Neuronal stem cell (in vitro differentiated cells): ENCODE measurements around the gene DGKB.

Experiments used
- DNase-seq: peaks from one replicate; pipeline ENCODE4 v3.0.0-alpha.2; 2013; ENCODE audit warnings: low spot score
- H2AFZ ChIP-seq: one replicate; pipeline ENCODE4 v1.6.1; 2013; ENCODE audit warnings: mild to moderate bottlenecking, low read length, inconsistent platforms
- H2AK5ac ChIP-seq: 2 replicates; pipeline ENCODE4 v1.6.1; 2013; ENCODE audit warnings: low read depth, mild to moderate bottlenecking, inconsistent platforms, low read length, moderate library complexity, mixed read lengths
- H2BK120ac ChIP-seq: 2 replicates; pipeline ENCODE4 v1.6.1; 2013; ENCODE audit warnings: low read depth, mild to moderate bottlenecking, inconsistent platforms, low read length, moderate library complexity, mixed read lengths
- H2BK12ac ChIP-seq: one replicate; pipeline ENCODE4 v1.6.1; 2013; ENCODE audit warnings: low read length, inconsistent platforms
- H2BK15ac ChIP-seq: 2 replicates; pipeline ENCODE4 v1.6.1; 2013; ENCODE audit warnings: mild to moderate bottlenecking, low read length, inconsistent platforms, mixed read lengths
- H2BK5ac ChIP-seq: one replicate; pipeline ENCODE4 v1.6.1; 2013; ENCODE audit warnings: inconsistent platforms, mild to moderate bottlenecking, low read length, moderate library complexity
- H3K14ac ChIP-seq: one replicate; pipeline ENCODE4 v1.6.1; 2013; ENCODE audit warnings: low read length, inconsistent platforms
- H3K18ac ChIP-seq: 2 replicates; pipeline ENCODE4 v1.6.1; 2013; ENCODE audit warnings: low read length, inconsistent platforms
- H3K23ac ChIP-seq: 2 replicates; pipeline ENCODE4 v1.6.1; 2013; ENCODE audit warnings: low read depth, mild to moderate bottlenecking, mixed read lengths, low read length, inconsistent platforms; ENCODE audit not compliant: poor library complexity
- H3K27ac ChIP-seq: replicated peaks from 3 replicates; pipeline ENCODE4 v1.5.1; 2013; ENCODE audit warnings: low read length, inconsistent platforms
- H3K27me3 ChIP-seq, 3 experiments: 2 replicates each; pipeline ENCODE4 v1.6.1; 2013; ENCODE audit warnings: low read length in 3 of 3, mild to moderate bottlenecking in 2 of 3, inconsistent platforms in 1 of 3, low read depth in 1 of 3, mixed read lengths in 1 of 3, moderate library complexity in 1 of 3; ENCODE audit not compliant: control insufficient read depth in 3 of 3, insufficient read depth in 3 of 3
- H3K36me3 ChIP-seq, 2 donors: replicated peaks in 1 of 2; 2 replicates each; pipeline ENCODE4 v1.6.1; 2013; ENCODE audit warnings: low read length in 2 of 2; ENCODE audit not compliant: control insufficient read depth in 2 of 2, insufficient read depth in 2 of 2
- H3K4ac ChIP-seq: 2 replicates; pipeline ENCODE4 v1.6.1; 2013; ENCODE audit warnings: inconsistent platforms, mild to moderate bottlenecking, low read length, moderate library complexity
- H3K4me1 ChIP-seq, 2 donors: 1 replicate in 1 of 2; 2 replicates in 1 of 2; pipeline ENCODE4 v1.6.1; 2013; ENCODE audit warnings: low read length in 2 of 2, low read depth in 1 of 2; ENCODE audit not compliant: control insufficient read depth in 2 of 2, insufficient read depth in 1 of 2
- H3K4me2 ChIP-seq: one replicate; pipeline ENCODE4 v1.6.1; 2013; ENCODE audit warnings: mild to moderate bottlenecking, low read length, inconsistent platforms; ENCODE audit not compliant: insufficient read depth, poor library complexity, severe bottlenecking
- H3K4me3 ChIP-seq, 2 donors: 2 replicates each; pipeline ENCODE4 v1.5.1; 2013; ENCODE audit warnings: low read length in 2 of 2, mild to moderate bottlenecking in 2 of 2, inconsistent platforms in 1 of 2, moderate library complexity in 1 of 2
- H3K79me1 ChIP-seq: one replicate; pipeline ENCODE4 v1.6.1; 2013; ENCODE audit warnings: low read depth, mild to moderate bottlenecking, inconsistent platforms, low read length, moderate library complexity
- H3K9ac ChIP-seq: one replicate; pipeline ENCODE4 v1.6.1; 2013; ENCODE audit warnings: mild to moderate bottlenecking, low read depth, low read length, inconsistent platforms; ENCODE audit not compliant: poor library complexity
- H3K9me3 ChIP-seq, 2 donors: replicated peaks in 1 of 2; 2 replicates each; pipeline versions ENCODE3 to v1.6.1; 2013; ENCODE audit warnings: low read length in 2 of 2, mild to moderate bottlenecking in 2 of 2, inconsistent platforms in 1 of 2, low read depth in 1 of 2, mixed read lengths in 1 of 2, moderate library complexity in 1 of 2; ENCODE audit not compliant: control insufficient read depth in 2 of 2, insufficient read depth in 1 of 2
- H4K8ac ChIP-seq: one replicate; pipeline ENCODE4 v1.6.1; 2013; ENCODE audit warnings: low read depth, mild to moderate bottlenecking, inconsistent platforms, low read length, moderate library complexity
- H4K91ac ChIP-seq: one replicate; pipeline ENCODE4 v1.6.1; 2013; ENCODE audit warnings: low read length, low read depth, mild to moderate bottlenecking, inconsistent platforms; ENCODE audit not compliant: poor library complexity
- WGBS, 2 donors: extraction: QIAGEN DNeasy Blood & Tissue Kit; methylation state at CpG; one replicate each; pipeline ENCODE4 v1.1.7; 2013; ENCODE audit warnings: missing lambda C conversion rate in 2 of 2, mixed read lengths in 1 of 2; ENCODE audit not compliant: insufficient read length in 2 of 2, insufficient replicate concordance in 1 of 2; ENCODE audit errors: extremely low coverage in 2 of 2; 5-methylcytosine and 5-hydroxymethylcytosine counted together

DGKB gene

DNA sequence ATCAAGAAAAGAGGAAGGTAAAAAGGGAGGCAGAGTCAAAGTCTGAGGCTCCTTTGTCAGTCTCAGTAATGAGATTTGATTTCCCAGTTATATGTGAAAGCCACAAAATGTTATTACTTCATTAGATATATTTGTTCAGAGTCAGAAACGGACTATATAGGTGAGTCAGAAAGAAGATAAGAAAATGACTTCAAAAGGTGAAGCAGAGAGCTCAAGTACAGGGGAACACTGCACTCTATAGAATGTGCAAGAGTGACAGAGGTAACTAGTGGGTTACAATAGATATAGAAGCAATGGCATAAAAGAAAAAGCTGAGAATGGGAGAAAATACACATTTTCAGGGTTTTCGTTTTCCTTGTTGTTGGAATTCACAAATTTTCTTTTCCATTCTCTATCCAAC lies 43.3 kb downstream of the DGKB start:
- Histone ChIP-seq H3K27ac (no peak overlapping the region), H2AK5ac (no peak overlapping the region), H2BK5ac (no peak overlapping the region), H2BK15ac (no peak overlapping the region), H2BK12ac (no peak overlapping the region), H3K27me3 (no peaks in the 10 kb centered on the region), H3K4ac (no peak overlapping the region), H3K18ac (no peak overlapping the region), H2AFZ (no peak overlapping the region), H3K23ac (no peak overlapping the region), H3K14ac (no peak overlapping the region), H3K79me1 (no peaks in the 10 kb centered on the region), H3K4me3 (no peak overlapping the region), H3K9ac (no peak overlapping the region), H3K4me1 (no peaks in the 10 kb centered on the region), H4K91ac (no peak overlapping the region), H3K36me3 (no peaks in the 10 kb centered on the region), H2BK120ac (no peak overlapping the region), H3K4me2 (no peak overlapping the region), H3K9me3 (no peaks in the 10 kb centered on the region), H4K8ac (no peak overlapping the region)
- no peak for DNase-seq
- WGBS, 2 donors = no CpG with 5 or more reads among the region's 2 CpGs

DNA sequence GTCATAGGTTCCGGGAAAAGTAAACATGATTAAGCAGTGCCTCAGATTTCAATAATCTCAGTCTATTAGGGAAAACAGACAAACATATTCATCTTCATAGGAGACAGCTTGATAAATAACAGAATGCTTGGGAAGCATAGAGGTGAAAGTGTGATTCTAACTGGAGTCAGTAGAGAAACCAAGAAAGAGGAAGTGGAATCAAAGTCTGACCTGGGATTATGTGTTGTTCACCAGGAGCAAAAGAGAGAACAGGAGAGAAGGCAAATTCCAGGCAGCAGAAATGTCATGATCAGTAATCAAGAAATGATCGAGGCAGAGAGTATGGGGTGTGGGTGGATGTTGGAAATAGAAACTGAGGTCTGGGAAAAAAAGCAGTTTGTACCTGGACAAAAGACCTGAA lies 43.7 kb downstream of the DGKB start:
- no CpG with 5 or more reads among the region's 2 CpGs for WGBS, 2 donors
- Histone ChIP-seq H2AFZ (no peak overlapping the region), H4K8ac (no peak overlapping the region), H3K23ac (no peak overlapping the region), H3K9ac (no peak overlapping the region), H3K4me3 (no peak overlapping the region), H2AK5ac (no peak overlapping the region), H3K4me2 (no peak overlapping the region), H3K36me3 (no peaks in the 10 kb centered on the region), H3K9me3 (no peaks in the 10 kb centered on the region), H3K18ac (no peak overlapping the region), H3K14ac (no peak overlapping the region), H2BK5ac (no peak overlapping the region), H3K27me3 (no peaks in the 10 kb centered on the region), H2BK15ac (no peak overlapping the region), H3K4me1 (no peaks in the 10 kb centered on the region), H4K91ac (no peak overlapping the region), H3K4ac (no peak overlapping the region), H3K79me1 (no peaks in the 10 kb centered on the region), H3K27ac (no peak overlapping the region), H2BK120ac (no peak overlapping the region), H2BK12ac (no peak overlapping the region)
- DNase-seq = no peak

DNA sequence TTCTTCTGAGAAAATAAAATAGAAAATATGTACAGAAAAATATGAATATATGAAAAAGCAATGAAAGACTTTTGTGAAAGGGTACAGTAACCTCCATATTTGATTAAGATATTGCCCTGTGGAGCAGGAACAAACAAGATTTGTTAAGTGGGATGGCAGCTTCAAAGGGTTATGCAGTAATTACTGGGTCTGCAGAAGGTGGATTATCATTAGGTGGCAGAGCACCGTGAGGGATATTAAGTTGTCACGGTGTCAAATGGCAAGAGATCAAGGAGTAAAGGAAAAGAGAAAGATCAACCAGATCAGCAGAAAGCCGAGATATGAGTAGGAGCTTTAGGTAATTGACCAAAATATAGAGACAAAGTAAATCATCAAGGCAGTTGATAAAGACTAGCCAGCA lies 44.1 kb downstream of the DGKB start:
- no peak overlapping the region for H4K8ac ChIP-seq
- H2BK120ac ChIP-seq = no peak overlapping the region
- no peaks in the 10 kb centered on the region for H3K36me3 ChIP-seq
- H2BK12ac ChIP-seq = no peak overlapping the region
- no CpG with 5 or more reads among the region's 3 CpGs for WGBS, 2 donors
- H3K9ac ChIP-seq = no peak overlapping the region
- no peak overlapping the region for H3K18ac ChIP-seq
- no peak overlapping the region for H3K4me3 ChIP-seq
- no peak overlapping the region for H3K14ac ChIP-seq
- H2BK5ac ChIP-seq = no peak overlapping the region
- no peaks in the 10 kb centered on the region for H3K4me1 ChIP-seq
- no peak for DNase-seq
- H3K9me3 ChIP-seq = no peaks in the 10 kb centered on the region
- no peak overlapping the region for H4K91ac ChIP-seq
- H3K27me3 ChIP-seq = no peaks in the 10 kb centered on the region
- no peak overlapping the region for H2BK15ac ChIP-seq
- H3K23ac ChIP-seq = no peak overlapping the region
- H2AK5ac ChIP-seq = no peak overlapping the region
- H3K4ac ChIP-seq = no peak overlapping the region
- no peak overlapping the region for H3K4me2 ChIP-seq
- H2AFZ ChIP-seq = no peak overlapping the region
- no peaks in the 10 kb centered on the region for H3K79me1 ChIP-seq
- H3K27ac ChIP-seq = no peak overlapping the region

DNA sequence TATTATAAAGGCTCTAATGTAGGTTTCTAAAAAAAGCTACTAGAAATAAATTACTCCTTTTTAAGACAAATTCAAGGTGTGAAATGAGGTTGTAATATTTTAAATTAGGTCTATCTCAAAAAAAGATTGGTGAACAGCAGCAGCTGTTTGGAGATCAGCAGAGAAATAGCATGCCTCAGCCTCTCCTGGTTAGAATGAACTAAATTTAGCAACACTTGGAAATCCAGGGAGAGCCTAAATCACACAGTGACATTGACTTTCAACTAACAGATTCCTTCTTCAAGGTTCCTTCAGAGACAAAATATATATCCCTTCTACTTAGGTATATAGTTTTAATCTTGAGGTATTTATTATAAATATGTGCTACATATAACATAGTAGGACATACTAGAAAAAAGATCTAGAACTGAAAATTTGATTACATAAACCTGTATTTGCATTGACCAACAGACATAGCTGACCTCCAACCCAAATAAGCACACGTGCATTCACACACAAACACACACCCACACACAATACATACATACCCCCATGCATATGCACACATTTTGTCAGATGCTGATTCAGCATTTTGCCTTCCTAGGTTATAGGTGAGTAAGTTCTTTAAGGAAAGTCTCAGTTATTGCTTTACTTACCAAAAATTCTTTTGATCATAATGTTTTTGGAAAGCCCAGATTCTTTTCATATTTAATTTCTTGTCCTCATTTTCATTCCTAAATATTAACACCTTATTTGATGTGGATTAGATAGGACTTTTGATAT lies 47.3 kb downstream of the DGKB start:
- no peaks in the 10 kb centered on the region for H3K79me1 ChIP-seq
- no peaks in the 10 kb centered on the region for H3K9me3 ChIP-seq
- no peak overlapping the region for H3K27ac ChIP-seq
- WGBS, 2 donors = no CpG with 5 or more reads among the region's 1 CpG
- no peak overlapping the region for H2BK12ac ChIP-seq
- no peak overlapping the region for H3K18ac ChIP-seq
- no peak overlapping the region for H3K9ac ChIP-seq
- no peak overlapping the region for H2AK5ac ChIP-seq
- no peak overlapping the region for H3K4ac ChIP-seq
- H3K23ac ChIP-seq = no peak overlapping the region
- no peak overlapping the region for H4K91ac ChIP-seq
- H3K27me3 ChIP-seq = no peaks in the 10 kb centered on the region
- no peak overlapping the region for H2BK120ac ChIP-seq
- H3K4me3 ChIP-seq = no peak overlapping the region
- no peak overlapping the region for H2BK15ac ChIP-seq
- H2AFZ ChIP-seq = no peak overlapping the region
- H3K36me3 ChIP-seq = no peaks in the 10 kb centered on the region
- no peak overlapping the region for H4K8ac ChIP-seq
- H3K4me2 ChIP-seq = no peak overlapping the region
- DNase-seq = no peak
- H3K14ac ChIP-seq = no peak overlapping the region
- no peaks in the 10 kb centered on the region for H3K4me1 ChIP-seq
- no peak overlapping the region for H2BK5ac ChIP-seq
